ENCODE data around the gene TBC1D20. TPM values are rescaled to one million over a fixed set of nuclear protein-coding genes. Genes with fewer than 3 reads are reported as not detected.

Gene TBC1D20
- total RNA-seq, 4 donors from 2014 or later = 38.1 to 43.6 (median 42.8) TPM

- H3K27ac ChIP-seq = peak overlapping the region in 1 of 4 donors; percentile 46
- peaks cover 0 to 80% (median 0%) of the 10 kb centered on the region in 3 donors for H3K36me3 ChIP-seq
- H3K4me3 ChIP-seq = no peak overlapping the region
- TF ChIP-seq CTCF (IDR thresholded peaks at IDR 0.05) (no peak), POLR2A (IDR thresholded peaks at IDR 0.05) (no peak)
- DNase-seq = peak in 1 of 3 donors; percentile 44
- H3K4me1 ChIP-seq = peaks cover 0 to 29% (median 14%) of the 10 kb centered on the region in 4 donors
- H3K9me3 ChIP-seq = no peaks in the 10 kb centered on the region
- no peaks in the 10 kb centered on the region for H3K27me3 ChIP-seq
These were observed 24.4 kb downstream of the TBC1D20 start for GRCh38 chr20:437787-438486.

GRCh38 chr20:436476-436875 is 25.9 kb downstream of the TBC1D20 start:
- peaks cover 0 to 29% (median 14%) of the 10 kb centered on the region in 4 donors for H3K4me1 ChIP-seq
- no peaks in the 10 kb centered on the region for H3K27me3 ChIP-seq
- DNase-seq = no peak
- peaks cover 0 to 73% (median 0%) of the 10 kb centered on the region in 3 donors for H3K36me3 ChIP-seq
- no peak overlapping the region for H3K27ac ChIP-seq
- no peak for TF ChIP-seq POLR2A (IDR thresholded peaks at IDR 0.05)
- H3K9me3 ChIP-seq = no peaks in the 10 kb centered on the region
- no peak overlapping the region for H3K4me3 ChIP-seq

- no peaks in the 10 kb centered on the region for H3K27me3 ChIP-seq
- H3K36me3 ChIP-seq = peaks cover 0 to 70% (median 0%) of the 10 kb centered on the region in 3 donors
- TF ChIP-seq POLR2A (IDR thresholded peaks at IDR 0.05) (no peak), CTCF (IDR thresholded peaks at IDR 0.05) (no peak)
- no peak overlapping the region for H3K27ac ChIP-seq
- H3K9me3 ChIP-seq = no peaks in the 10 kb centered on the region
- H3K4me1 ChIP-seq = peaks cover 0 to 29% (median 14%) of the 10 kb centered on the region in 4 donors
- DNase-seq = no peak
- no peak overlapping the region for H3K4me3 ChIP-seq
These were observed 26.8 kb downstream of the TBC1D20 start for GRCh38 chr20:435558-435957.

GRCh38 chr20:434661-435419 is 27.5 kb downstream of the TBC1D20 start:
- H3K9me3 ChIP-seq = no peaks in the 10 kb centered on the region
- H3K4me3 ChIP-seq = no peak overlapping the region
- TF ChIP-seq CTCF (IDR thresholded peaks at IDR 0.05) = no peak
- no peak for TF ChIP-seq POLR2A (IDR thresholded peaks at IDR 0.05)
- H3K27ac ChIP-seq = no peak overlapping the region
- H3K4me1 ChIP-seq = peaks cover 0 to 29% (median 14%) of the 10 kb centered on the region in 4 donors
- H3K27me3 ChIP-seq = no peaks in the 10 kb centered on the region
- peaks cover 0 to 70% (median 0%) of the 10 kb centered on the region in 3 donors for H3K36me3 ChIP-seq
- DNase-seq = peak in 1 of 3 donors; percentile 32

- no peaks in the 10 kb centered on the region for H3K27me3 ChIP-seq
- peak in 1 of 3 donors; percentile 40 for DNase-seq
- no peak overlapping the region for H3K4me3 ChIP-seq
- H3K4me1 ChIP-seq = peaks cover 0 to 27% (median 13%) of the 10 kb centered on the region in 4 donors
- H3K27ac ChIP-seq = no peak overlapping the region
- no peak for TF ChIP-seq POLR2A (IDR thresholded peaks at IDR 0.05)
- TF ChIP-seq CTCF (IDR thresholded peaks at IDR 0.05) = no peak
- H3K36me3 ChIP-seq = peaks cover 0 to 70% (median 0%) of the 10 kb centered on the region in 3 donors
- H3K9me3 ChIP-seq = no peaks in the 10 kb centered on the region
These were observed 28.1 kb downstream of the TBC1D20 start for GRCh38 chr20:434221-434620.

Data from Peyer's patch (tissue), 4 donors.